ENCODE data around the gene CTNND2. TPM values are rescaled to one million over a fixed set of nuclear protein-coding genes. Genes with fewer than 3 reads are reported as not detected.

The CTNND2 gene
- total and polyA plus RNA-seq, 3 donors from 2014 or later: 9.1 to 17.2 (median 11.3) TPM

GRCh38 chr5:11047625-11048024, 856.6 kb downstream of the CTNND2 start:
- Histone ChIP-seq H3K4me1 (no peaks in the 10 kb centered on the region), H3K4me3 (no peak overlapping the region), H3K9me3 (no peaks in the 10 kb centered on the region), H3K27me3 (no peaks in the 10 kb centered on the region), H3K36me3 (ENCODE audit: low read depth, missing control alignments) (no peaks in the 10 kb centered on the region), H3K27ac (no peak overlapping the region)
- TF ChIP-seq POLR2A (IDR thresholded peaks at IDR 0.05) (no peak), CTCF (IDR thresholded peaks at IDR 0.05) (no peak)
- intact Hi-C loops (cut with DNase I; ENCODE audit: low total_unique reads): no loop called here
- WGBS, 2 donors: 90 to 96% methylated on average over 5 of the region's 5 CpGs
- no peak for DNase-seq

- Histone ChIP-seq H3K4me1 (no peaks in the 10 kb centered on the region), H3K27ac (no peak overlapping the region), H3K27me3 (no peaks in the 10 kb centered on the region), H3K9me3 (no peaks in the 10 kb centered on the region), H3K36me3 (ENCODE audit: low read depth, missing control alignments) (no peaks in the 10 kb centered on the region), H3K4me3 (no peak overlapping the region)
- WGBS, 2 donors: 80 to 83% methylated on average over 7 of the region's 7 CpGs
- no peak for TF ChIP-seq POLR2A (IDR thresholded peaks at IDR 0.05)
- no peak for TF ChIP-seq CTCF (IDR thresholded peaks at IDR 0.05)
- intact Hi-C loops (cut with DNase I; ENCODE audit: low total_unique reads): no loop called here
- no peak for DNase-seq
Observed at GRCh38 chr5:11047030-11047429, 857.2 kb downstream of the CTNND2 start.

GRCh38 chr5:11046160-11046559, 858.1 kb downstream of the CTNND2 start:
- H3K27me3 ChIP-seq: no peaks in the 10 kb centered on the region
- DNase-seq: peak; percentile 57
- TF ChIP-seq CTCF (IDR thresholded peaks at IDR 0.05): no peak
- no peak for TF ChIP-seq POLR2A (IDR thresholded peaks at IDR 0.05)
- WGBS, 2 donors: 30 to 49% methylated on average over 7 of the region's 7 CpGs
- no peaks in the 10 kb centered on the region for H3K9me3 ChIP-seq
- no peaks in the 10 kb centered on the region for H3K4me1 ChIP-seq
- no peaks in the 10 kb centered on the region for H3K36me3 ChIP-seq (ENCODE audit: low read depth, missing control alignments)
- intact Hi-C loops (cut with DNase I; ENCODE audit: low total_unique reads): no loop called here
- no peak overlapping the region for H3K4me3 ChIP-seq
- H3K27ac ChIP-seq: no peak overlapping the region

- no peak for TF ChIP-seq CTCF (IDR thresholded peaks at IDR 0.05)
- no peak for TF ChIP-seq POLR2A (IDR thresholded peaks at IDR 0.05)
- Histone ChIP-seq H3K36me3 (ENCODE audit: low read depth, missing control alignments) (no peaks in the 10 kb centered on the region), H3K4me3 (no peak overlapping the region), H3K27ac (no peak overlapping the region), H3K27me3 (no peaks in the 10 kb centered on the region), H3K9me3 (no peaks in the 10 kb centered on the region), H3K4me1 (no peaks in the 10 kb centered on the region)
- intact Hi-C loops (cut with DNase I; ENCODE audit: low total_unique reads): no loop called here
- 90 to 93% methylated on average over 3 of the region's 3 CpGs for WGBS, 2 donors
- no peak for DNase-seq
Observed at GRCh38 chr5:11045411-11045810, 858.8 kb downstream of the CTNND2 start.

- no peak for TF ChIP-seq CTCF (IDR thresholded peaks at IDR 0.05)
- no peak for TF ChIP-seq POLR2A (IDR thresholded peaks at IDR 0.05)
- Histone ChIP-seq H3K4me1 (no peaks in the 10 kb centered on the region), H3K36me3 (ENCODE audit: low read depth, missing control alignments) (no peaks in the 10 kb centered on the region), H3K27me3 (no peaks in the 10 kb centered on the region), H3K27ac (no peak overlapping the region), H3K4me3 (no peak overlapping the region), H3K9me3 (no peaks in the 10 kb centered on the region)
- no peak for DNase-seq
- intact Hi-C loops (cut with DNase I; ENCODE audit: low total_unique reads): no loop called here
Observed at GRCh38 chr5:11044581-11044980, 859.7 kb downstream of the CTNND2 start.
